NCI-H1417 (cell line): ENCODE results near the gene SEPTIN6.
"Not testable (repeated sequence)": the region's sequence is repeated elsewhere in the genome, so short reads cannot be mapped to it uniquely, and the experiment has no call there.

Source experiments
- DNase-seq, 3 experiments: peaks; one replicate each; lab custom pipeline; 2025; lab: John Stamatoyannopoulos, UW

SEPTIN6 gene

DNA sequence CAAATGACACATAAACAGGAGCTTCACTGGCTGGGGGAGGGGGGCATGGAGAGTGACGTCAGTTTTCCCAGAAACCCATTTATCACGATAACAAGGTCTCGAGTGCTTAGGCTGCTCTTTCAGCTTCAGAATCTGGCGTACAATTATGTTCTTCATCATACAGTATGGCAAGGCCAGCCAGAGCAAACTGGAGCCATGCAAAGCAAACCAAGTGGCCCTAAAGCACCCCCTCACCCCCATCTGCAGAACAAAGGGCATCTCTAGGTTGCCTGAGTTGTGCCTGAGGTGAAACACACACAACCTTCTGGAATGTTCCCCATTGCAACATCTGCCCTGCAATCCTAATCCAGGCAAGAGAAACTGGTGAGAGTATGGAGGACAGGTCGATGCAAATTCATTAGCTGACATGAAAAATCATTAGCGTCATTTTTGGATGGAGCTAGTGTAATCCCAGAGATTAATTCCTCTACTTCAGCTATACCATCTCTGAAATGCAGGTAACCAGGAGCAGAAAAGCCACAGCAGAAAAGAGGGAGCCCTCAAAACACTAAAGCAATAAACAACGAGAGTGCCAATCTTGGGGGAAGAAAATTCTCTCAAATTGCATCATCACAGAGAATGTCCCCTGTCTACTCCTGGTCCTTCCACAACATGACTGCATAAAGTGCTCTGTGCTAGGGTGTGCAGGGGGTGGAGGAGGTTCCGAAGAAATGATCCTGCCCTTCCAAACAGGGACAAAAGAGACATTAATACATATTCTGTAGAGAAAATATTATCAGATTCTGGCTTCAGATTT, 1.8 kb downstream of the SEPTIN6 start:
- peak in 1 of 3 experiments; percentile 31 for DNase-seq

DNA sequence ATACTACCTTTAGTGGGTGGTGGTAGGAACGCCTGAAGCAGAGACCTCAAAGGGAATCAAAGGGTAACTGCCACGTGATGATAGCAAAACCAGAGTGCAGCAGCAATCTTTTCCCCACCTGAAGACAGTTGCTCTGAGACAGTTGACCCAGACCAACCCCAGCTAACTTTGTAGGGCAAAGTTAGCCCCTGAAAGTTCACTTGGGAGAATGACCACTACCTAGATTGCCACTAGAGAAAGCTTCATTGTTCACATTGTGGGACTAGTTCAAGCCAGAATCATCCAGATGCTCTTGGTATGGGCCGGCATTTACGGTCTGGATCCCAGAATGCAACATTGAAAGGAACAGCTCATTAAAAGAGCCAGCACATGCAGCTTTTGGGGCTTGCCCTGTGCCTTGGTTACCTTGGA, 4.1 kb downstream of the SEPTIN6 start:
- DNase-seq, result no peak

DNA sequence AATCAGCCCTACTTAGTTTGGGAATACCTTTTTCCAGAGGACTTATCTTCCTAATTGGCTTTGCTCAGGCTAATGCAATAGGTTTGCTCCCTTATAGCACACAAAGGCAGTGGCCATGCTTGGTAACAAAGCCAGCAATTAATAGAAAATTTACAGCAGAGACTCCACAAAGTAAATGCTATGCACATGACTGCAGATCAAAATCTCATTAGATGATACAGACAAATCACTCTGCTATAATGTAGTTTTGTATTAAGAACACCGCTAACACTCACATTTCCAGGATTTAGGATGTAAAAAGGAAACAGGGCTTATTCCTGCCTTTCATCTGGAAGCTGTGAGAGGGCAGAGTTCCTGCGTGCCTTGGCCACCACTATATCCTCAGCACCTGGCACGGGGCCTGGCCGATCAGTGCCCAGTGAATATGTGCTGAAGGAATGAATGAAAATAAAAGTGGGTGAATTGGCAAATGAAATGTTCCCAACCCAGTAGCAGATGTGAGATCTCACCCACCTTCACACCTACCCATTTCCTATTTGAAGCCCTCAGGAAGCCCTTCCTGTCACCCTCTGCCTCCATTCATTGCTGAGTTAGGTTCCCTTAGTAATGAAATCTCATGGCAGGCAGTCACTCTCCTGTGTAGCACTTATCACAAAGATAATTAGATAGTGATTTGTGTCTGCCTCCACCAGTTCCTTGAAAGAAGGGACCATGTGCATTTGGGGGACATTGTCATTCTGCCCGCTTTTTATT, 5.1 kb downstream of the SEPTIN6 start:
- no peak for DNase-seq

DNA sequence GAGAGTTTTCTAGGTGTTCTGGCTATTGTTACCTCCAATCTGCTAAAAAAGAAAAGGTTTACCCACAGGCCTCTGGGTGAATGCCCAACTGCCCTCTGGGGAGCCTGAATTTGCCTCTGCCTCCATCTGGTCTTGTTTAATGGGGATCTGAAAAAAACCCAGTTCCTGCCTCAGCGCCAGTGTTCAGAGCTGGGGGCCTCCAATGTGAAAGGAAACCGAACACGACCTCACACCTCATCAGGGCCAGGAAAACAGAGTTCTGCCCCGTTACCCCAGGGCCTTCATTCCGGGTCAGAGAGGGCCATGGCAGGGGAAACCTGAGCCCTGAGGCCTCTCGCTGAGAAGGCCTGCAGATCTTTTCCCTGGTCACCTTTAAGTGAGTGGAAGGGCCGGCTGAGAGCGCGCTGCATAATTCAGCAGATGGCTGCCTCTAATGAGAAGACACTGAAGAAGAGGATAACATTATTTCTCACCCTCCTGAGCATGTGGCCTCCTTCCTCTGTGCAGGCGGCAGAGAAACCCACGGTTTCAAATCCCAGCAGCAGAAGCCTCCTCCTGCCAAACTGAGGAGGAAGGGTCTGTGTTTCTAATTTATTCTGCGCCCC, 6.8 kb downstream of the SEPTIN6 start:
- DNase-seq, result no peak

DNA sequence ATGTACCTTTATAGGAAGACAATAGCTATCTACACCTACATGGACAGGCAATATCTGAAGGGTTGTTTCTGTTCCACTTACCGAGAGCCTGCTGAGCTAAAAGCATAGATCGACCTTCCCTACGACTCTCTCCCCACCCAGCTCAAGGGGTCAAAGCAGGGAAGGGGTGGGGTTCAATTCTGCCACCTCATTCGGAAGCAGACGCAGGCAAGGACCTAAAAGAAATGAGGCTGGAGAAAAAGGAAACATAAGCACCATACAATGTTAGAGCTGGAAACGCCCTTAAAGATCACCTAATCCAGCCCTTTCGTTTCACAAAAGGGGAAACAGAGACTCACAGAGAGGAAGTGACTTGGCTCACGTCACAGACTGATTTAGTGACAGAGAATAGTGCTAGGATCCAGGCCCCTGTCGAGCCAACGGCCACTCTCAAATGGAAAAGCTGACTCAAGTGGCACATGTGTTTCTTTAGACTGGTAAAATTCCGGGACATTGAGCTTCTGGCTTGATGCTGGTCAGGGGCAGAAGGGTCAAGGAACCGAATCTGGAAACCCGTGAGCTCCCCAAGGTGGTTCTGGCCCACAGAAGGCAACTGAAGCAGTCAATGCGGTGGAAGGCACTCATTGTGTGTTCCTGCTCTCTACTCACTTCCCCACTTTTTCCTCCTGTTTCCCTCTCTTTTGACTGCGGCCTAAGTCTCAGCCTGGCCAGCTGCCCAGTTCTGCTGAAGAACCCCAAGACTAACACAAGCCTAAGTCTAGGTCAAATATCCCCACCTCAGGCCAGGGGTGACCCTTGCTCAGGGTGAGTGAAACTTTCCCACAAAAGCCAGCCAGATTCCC, 7.5 kb downstream of the SEPTIN6 start:
- peak in 2 of 3 experiments; percentile 19 to 74 for DNase-seq

DNA sequence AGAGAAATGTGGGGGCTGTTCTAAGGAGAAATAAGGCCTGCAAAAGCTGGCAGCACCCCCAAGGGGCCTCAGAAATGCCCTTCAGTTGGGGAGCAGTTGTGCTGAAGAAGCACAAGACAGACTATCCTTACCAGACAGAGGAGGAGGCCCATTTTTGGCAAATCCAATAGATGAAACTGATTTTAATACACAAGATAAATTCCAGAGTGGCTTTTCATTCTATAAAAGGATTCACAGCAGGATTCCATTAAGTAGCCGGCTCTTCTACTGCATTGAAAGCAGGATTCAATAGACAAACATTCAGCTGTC, 8.1 kb downstream of the SEPTIN6 start:
- DNase-seq, result peak in 1 of 3 experiments; percentile 46

DNA sequence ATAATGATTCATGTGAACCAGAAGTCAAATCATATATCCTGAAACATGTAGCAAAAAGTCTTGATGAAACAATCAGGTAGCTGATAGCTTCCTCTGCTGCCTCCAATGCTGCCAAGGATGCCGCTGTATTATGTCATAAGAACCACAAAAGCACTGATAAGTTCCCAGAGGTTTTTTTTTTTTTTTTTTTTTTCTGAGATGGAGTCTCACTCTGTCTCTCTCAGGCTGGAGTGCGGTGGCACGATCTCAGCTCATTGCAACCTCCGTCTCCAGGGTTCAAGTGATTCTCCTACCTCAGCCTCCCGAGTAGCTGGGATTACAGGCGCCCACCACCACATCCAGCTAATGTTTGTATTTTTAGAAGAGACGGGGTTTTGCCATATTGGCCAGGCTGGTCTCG, 8.7 kb downstream of the SEPTIN6 start:
- DNase-seq, result not testable (repeated sequence)

DNA sequence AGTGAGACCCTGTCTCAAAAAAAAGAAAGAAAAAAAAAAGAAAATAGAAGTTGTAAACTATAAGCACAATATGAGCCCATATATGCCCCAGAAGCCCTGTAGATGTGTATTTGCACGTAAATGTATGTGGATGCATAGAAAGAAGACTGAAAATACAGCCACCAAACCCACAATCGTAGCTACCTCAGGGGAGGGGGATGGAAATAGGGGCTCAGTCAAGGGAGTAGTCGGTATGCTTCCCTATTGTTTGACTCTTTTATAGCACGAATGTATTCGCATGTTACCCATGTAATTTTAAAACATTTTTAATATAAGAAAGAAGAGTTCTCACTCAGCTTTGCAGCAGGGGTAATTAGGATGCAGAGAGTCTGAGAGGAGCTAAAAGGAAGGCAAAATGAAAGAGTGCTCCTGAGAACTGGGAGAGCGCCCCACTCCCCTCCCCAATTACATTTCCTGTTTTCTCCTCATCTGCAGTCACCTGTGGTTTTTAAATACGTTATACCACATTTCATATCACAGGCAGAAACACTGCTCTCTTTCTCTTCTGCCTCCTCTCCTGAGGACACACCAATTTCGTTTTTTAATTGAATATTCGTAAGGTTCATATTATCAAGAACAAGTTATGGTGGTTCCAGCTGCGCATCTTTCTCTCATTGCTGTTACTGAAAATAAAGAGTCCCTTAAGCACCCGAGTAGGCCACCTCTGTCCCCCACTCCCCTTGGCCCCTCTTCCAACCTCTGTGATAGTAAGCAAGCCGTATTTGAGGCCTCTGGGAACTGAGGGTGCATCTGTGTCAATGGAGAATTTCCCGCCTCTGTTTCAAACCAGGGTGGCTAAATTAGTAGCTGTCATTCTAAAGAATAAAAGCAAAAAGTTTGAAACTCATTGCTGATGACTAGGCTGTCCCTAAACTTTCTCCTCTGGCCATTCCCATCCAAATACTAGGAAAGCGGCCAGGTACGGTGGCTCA, 10.7 kb downstream of the SEPTIN6 start:
- no peak for DNase-seq

DNA sequence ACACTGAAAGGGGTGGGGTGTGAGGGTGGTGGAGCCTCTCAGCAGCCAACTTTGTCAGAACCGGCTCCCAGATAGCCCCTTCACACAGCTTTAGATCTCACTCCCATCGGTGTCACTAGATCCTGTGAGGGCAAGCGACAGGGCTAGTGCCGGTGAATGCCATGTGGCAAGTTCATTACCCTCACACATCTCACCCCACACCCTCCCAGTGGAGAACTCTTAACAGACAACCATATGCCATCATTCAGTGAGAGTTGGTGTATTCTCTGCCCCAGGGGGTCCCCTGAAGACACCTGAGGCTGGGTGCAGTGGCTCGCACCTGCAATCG, 15.3 kb downstream of the SEPTIN6 start:
- DNase-seq, result no peak

DNA sequence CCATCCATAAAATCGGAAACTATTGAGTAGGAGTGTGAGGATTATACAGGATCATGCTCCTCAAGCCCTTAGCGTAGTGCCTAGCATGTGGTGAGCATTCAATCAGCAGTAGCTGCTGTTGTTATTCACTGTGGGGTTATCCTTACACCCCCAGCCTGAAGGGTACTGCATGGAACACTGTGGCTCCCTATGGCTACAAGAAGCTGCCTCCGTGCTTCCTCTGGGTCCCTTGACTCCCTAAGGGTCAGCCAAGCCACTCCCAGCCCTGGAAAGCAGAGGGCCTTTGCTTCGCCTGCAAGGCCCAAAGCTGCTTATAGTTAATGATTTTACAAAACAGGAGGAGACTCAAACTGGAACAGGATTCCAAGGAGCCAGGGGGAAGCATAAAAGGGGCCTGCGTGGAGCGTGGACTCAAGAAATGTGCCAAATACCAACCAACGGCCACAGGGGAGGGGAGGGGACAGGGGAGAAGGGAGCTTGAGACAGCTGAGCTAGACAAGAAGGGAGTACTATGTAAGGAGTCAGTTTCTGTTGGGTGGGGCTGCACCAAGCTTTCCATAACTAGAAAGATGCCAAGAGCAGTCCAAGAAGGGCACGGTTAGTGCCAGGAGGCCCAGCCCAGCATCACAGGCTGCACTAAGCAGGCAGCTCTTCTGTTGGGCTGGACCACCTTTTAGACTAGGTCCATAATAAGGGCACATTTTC, 15.9 kb downstream of the SEPTIN6 start:
- no peak for DNase-seq

DNA sequence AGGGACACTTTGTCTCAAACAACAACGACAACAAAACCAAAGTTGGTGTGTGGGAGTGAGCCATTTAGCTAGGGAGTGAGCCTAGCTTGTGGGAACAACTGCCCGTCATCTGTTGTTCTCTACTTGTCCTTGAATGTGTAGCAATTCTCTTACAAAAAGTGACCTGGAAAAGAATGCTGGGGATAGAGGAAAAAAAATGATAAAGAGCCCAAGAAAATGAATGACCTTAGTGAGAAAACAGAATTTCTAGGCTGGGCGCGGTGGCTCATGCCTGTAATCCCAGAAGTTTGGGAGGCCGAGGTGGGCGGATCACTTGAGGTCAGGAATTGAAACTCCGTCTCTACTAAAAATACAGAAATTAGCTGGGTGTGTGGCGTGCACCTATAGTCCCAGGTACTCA, 19.6 kb downstream of the SEPTIN6 start:
- no peak for DNase-seq

DNA sequence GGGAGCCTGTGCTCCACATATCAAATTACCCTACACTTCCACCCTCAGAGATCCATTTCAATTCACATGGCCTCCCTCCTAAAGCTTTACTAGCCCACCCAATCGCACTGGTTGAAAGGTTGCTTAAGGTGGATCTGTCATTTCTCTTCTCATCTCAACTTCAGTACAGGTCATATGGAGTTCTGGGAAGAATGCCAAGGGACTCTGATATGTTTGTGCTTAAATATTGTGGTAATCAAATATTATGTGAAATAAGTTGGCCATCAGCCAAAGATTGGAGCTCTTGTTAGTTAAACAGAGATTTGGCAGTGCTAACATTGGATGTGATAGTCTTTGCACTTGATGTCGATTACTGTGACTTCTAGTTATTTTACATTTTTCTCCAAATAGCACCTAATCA, 20.5 kb downstream of the SEPTIN6 start:
- peak; percentile 17 to 92 (median 54) for DNase-seq

DNA sequence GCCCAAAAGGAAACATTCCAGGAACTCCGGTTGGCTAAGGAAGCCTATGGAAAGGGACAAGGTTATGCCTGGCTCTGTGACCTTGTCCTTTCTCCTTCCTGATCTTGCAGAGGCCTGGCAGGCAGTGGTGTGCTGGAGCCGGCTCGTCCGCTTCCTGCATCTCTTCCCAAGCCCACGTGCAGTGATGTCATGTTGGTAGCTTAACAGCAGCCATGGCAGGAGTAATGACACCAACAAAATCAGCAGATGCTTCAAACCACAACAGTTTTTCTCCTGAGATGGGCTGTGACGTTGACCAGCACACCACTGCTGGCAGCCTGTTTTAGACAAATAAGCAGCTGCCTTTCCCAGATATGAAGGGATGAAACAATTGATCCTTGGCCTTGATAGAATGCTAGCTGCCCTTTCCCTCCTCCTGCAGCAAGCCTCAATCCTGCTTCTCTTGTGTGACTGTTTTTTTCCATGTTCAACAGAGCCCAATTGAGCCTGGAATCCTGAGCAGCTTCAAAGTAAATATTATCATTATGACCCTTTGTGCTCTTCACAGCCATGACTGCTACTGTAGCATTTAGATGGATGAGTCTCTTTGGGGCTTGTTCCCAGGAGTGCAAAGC, 23.4 kb downstream of the SEPTIN6 start:
- no peak for DNase-seq

DNA sequence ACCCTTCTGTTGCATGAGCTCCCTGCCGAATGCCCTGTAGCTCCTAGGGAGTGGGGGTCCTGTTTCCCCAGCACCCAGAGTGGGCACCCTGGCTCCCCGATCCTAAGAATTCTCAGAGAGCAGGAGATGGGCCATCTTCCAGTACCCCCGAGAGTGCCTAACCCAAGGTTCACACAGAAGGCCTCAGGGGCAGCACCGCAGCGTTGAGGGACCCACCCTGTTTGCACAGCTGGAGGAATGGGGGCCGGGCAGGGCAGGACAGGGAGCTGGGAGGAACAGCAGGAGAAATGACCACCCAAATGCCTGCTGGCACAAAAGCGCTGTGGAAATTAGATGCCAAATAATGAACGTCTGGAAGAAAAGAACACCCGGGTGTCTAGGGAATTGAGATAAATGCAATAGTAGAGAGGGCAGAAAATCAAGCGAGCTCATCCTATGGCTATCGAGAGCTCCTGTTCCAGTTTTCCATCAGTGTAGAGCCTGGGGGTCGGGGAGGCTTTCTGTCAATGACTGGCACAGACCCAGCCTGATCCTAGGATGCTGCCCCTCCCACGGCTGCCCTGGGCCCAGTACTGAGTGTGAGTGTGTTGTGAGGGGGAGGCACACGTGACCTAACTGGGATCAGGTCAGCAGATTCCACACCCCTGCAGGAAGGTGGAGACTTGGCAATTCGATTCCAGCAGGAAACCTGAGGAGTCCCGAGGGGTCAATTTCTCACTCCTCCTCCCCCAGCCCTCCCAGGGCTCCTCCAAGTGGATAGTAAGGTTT, 25.7 kb downstream of the SEPTIN6 start:
- no peak for DNase-seq

DNA sequence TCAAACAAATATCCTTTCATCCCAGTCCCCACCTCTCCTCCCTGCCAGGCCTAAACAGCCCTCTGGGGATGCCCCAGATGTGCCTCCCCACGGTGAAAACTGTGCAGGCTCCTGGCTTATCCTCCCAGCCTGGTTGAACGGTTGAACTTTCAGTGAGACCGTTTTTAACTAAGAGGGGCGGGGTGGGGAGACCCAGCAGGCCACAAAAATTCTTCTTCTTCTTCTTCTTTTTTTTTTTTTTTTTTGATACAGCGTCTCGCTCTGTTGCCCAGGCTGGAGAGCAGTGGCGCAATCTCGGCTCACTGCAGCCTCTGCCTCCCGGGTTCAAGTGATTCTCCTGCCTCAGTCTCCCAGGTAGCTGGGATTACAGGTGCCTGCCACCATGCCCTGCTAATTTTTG, 28.1 kb downstream of the SEPTIN6 start:
- DNase-seq, result not testable (repeated sequence)

DNA sequence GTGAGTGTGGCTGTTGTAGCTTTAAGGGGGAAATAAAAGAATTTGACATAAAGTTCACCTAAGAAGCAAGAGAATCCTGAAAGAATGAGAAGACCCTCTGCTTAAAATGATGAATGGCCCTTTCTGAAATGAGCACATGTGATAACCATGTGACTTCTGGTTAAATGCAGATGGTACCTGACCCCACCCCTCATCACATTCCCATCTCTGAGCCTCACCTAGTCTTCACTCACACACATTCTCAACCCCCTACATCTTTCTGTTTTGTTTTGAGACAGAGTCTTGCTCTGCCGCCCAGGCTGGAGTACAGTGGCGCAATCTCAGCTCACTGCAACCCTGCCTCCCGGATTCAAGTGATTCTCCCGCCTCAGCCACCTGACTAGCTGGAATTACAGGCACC, 31.5 kb downstream of the SEPTIN6 start:
- no peak for DNase-seq

DNA sequence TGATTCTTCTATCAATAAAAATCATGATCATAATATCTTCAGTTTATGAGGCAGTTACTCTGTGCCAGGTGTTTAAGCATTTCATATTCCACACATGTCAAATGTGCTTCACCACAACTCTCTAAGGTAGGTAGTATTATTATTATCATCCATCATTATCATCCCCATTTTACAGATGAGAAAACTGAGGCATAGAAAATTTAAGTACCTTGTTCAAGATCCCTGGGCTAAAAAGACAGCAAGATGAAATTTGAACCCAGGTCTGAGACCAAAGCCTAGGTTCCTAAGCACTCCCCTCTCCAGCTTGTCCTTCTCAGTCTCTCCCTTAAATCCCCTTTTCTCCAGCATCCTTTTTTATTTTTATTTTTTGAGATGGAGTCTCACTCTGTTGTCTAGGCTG, 33.4 kb downstream of the SEPTIN6 start:
- no peak for DNase-seq

DNA sequence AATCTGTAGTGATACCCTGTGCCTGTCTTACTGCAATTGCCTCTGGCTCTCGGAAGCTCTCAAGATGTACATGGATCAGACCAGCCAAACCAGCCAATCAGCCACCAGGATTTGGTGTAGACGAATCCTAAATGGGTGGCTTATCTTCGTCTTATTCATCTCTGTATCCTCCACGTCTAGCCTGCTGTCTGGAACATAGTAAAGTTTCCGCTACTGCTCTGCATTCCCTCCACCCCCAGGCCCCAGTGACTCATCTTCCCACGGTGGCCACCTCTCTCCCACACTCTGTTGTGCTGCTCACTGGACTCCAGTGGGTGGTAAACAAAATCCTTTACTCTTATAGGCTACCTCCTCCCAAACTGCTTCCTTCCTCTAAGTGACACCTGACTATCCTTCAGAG, 37.8 kb downstream of the SEPTIN6 start:
- no peak for DNase-seq

DNA sequence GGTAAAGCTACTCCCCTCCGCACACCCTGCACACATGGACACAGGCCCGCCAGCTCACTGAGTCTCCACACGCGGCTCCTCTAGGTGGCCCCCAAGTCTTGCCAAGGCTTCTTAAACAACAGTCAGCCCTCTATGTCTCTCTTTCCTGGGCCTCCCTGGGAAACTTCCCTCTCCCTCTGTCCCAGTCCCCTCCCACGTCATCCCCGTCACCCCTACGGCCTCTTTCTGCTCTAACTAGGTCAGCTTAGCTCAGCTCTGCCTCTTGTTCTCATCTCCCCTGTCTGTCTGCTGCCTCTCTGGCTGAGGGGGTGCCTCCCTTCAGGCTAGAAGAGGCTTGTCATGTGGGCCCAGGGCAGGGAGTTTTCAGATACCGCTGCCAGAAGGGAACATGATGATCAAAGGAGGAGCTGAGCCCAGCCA, 38.8 kb downstream of the SEPTIN6 start:
- no peak for DNase-seq
